Measurements from ENCODE around the gene KIAA1614.
A peak's percentile ranks its signal among the peaks of the same experiment; 100 is the strongest.

The KIAA1614 gene

GRCh38 chr1:180923887-180924286, 11.2 kb downstream of the KIAA1614 start:
- intact Hi-C loops (cut with DNase I; ENCODE audit: low total_unique reads): no loop called here
- no peak for DNase-seq
- peaks cover 0 to 24% (median 9%) of the 10 kb centered on the region in 3 donors for H3K36me3 ChIP-seq
- H3K4me3 ChIP-seq: no peak overlapping the region
- no peaks in the 10 kb centered on the region for H3K9me3 ChIP-seq
- H3K27ac ChIP-seq: no peak overlapping the region
- no peak for TF ChIP-seq CTCF (IDR thresholded peaks at IDR 0.05)
- no peaks in the 10 kb centered on the region for H3K27me3 ChIP-seq
- H3K4me1 ChIP-seq: peaks cover 0 to 20% (median 6%) of the 10 kb centered on the region in 4 donors

DNA sequence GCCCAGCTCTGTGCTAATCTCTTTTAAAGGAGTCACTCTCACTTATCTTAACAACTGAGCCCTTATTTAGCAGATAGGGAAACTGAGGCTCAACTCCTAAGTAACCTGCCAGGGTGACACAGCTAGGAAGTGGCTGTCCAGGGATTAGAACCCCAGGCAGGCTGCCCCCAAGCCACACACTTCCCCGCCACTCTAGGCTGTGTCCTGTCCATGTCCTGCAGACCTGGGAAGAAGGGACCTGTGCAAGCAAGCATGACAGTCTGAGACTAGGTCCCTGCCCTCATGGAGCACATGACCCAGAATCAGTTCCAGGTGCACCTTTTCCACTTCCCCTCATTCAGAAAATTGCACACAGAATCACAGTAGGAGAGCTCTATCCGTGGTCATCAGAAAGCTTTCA, 12.2 kb downstream of the KIAA1614 start:
- Histone ChIP-seq H3K4me1 (peaks cover 0 to 20% (median 6%) of the 10 kb centered on the region in 4 donors), H3K27ac (no peak overlapping the region), H3K36me3 (peaks cover 0 to 27% (median 13%) of the 10 kb centered on the region in 3 donors), H3K9me3 (no peaks in the 10 kb centered on the region), H3K27me3 (no peaks in the 10 kb centered on the region), H3K4me3 (no peak overlapping the region)
- no peak for DNase-seq
- TF ChIP-seq CTCF (IDR thresholded peaks at IDR 0.05): no peak
- intact Hi-C loops (cut with DNase I; ENCODE audit: low total_unique reads): no loop called here

- Histone ChIP-seq H3K27me3 (no peaks in the 10 kb centered on the region), H3K36me3 (peaks cover 0 to 31% (median 14%) of the 10 kb centered on the region in 3 donors), H3K4me1 (peaks cover 0 to 20% (median 6%) of the 10 kb centered on the region in 4 donors), H3K4me3 (no peak overlapping the region), H3K27ac (no peak overlapping the region), H3K9me3 (no peaks in the 10 kb centered on the region)
- DNase-seq: no peak
- TF ChIP-seq CTCF (IDR thresholded peaks at IDR 0.05): no peak
- intact Hi-C loops (cut with DNase I; ENCODE audit: low total_unique reads): no loop called here
These were observed 12.9 kb downstream of the KIAA1614 start for GRCh38 chr1:180925471-180926051.

GRCh38 chr1:180926164-180926981, 13.7 kb downstream of the KIAA1614 start:
- Histone ChIP-seq H3K4me1 (peaks cover 0 to 20% (median 6%) of the 10 kb centered on the region in 4 donors), H3K27ac (peak overlapping the region in 1 of 2 donors; percentile 11), H3K27me3 (no peaks in the 10 kb centered on the region), H3K4me3 (no peak overlapping the region), H3K9me3 (no peaks in the 10 kb centered on the region), H3K36me3 (peaks cover 0 to 39% (median 14%) of the 10 kb centered on the region in 3 donors)
- DNase-seq: no peak
- no peak for TF ChIP-seq CTCF (IDR thresholded peaks at IDR 0.05)
- intact Hi-C loops (cut with DNase I; ENCODE audit: low total_unique reads): no loop called here

GRCh38 chr1:180927348-180927747, 14.7 kb downstream of the KIAA1614 start:
- peaks cover 0 to 36% (median 14%) of the 10 kb centered on the region in 3 donors for H3K36me3 ChIP-seq
- intact Hi-C loops (cut with DNase I; ENCODE audit: low total_unique reads): no loop called here
- H3K4me3 ChIP-seq: no peak overlapping the region
- no peak for DNase-seq
- peaks cover 0 to 20% (median 6%) of the 10 kb centered on the region in 4 donors for H3K4me1 ChIP-seq
- H3K27ac ChIP-seq: no peak overlapping the region
- no peak for TF ChIP-seq CTCF (IDR thresholded peaks at IDR 0.05)
- no peaks in the 10 kb centered on the region for H3K9me3 ChIP-seq
- no peaks in the 10 kb centered on the region for H3K27me3 ChIP-seq

Measured in tibial artery (tissue), 4 donors.